ENCODE measurements around the gene PPFIA2.

PPFIA2 gene

GRCh38 chr12:81759190-81760051, at the start of gene PPFIA2:
PPFIA2 (minus strand) TSS chr12:81759350.
- H3K4me3 ChIP-seq (ENCODE audit: low read depth, low read length): peak within 1 kb of the TSS; percentile 77
- peak within 1 kb of the TSS; percentile 92 for H2AFZ ChIP-seq (ENCODE audit: low read length, unreplicated experiment)
- no peaks in the 10 kb centered on the region for H3K4me1 ChIP-seq (ENCODE audit: control insufficient read depth, insufficient read depth, low read length, unreplicated experiment)
- H3K79me2 ChIP-seq (ENCODE audit: control insufficient read depth, insufficient read depth, low read length, unreplicated experiment): no peaks in the 10 kb centered on the region
- no peaks in the 10 kb centered on the region for H3K36me3 ChIP-seq (ENCODE audit: insufficient read depth, low read length)
- H3K27me3 ChIP-seq (ENCODE audit: insufficient read depth, low read length): peaks cover 32% of the 10 kb centered on the region
- no peak within 1 kb of the TSS for H3K27ac ChIP-seq (ENCODE audit: low read depth, low read length)

DNA sequence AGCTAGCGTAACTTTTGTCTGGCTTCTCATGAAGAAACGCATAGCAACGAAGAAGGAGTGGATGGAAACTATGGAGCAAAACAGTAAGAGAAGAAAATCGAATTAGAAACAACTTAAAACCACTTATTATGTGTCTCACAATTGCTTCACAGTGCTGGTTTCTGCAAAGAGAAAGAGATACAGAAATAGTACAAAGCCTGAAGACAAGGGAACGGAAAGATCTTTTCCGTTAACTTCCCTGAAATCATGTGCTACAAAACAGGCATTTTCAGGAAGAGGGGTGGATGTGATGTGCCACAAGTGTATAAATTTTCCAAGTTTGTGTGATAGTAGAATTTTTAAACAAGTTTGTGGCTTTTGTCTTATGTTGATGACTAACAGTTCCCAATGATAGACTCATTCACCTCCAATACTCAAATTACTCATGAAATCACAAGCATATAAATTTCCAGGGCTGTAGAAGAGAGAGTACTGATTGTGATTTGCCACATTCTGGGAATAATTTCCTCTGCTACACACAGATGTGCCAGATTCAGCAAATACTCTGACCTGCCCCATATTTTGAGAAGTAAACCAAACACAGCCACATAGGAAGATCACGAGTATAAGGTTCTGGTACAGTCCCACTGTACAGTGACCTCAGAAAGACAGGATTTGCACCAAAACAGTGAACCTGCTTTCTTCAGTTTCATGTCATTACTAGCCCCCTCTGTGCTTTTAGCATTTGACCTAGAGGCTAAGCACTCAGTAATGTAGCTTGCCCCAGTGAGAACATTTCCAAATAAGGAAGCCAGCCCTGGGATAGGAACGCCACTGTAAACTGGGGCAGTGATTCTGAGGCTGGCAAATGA, 41.4 kb upstream of the PPFIA2 start:
- Histone ChIP-seq H3K4me1 (ENCODE audit: control insufficient read depth, insufficient read depth, low read length, unreplicated experiment) (no peaks in the 10 kb centered on the region), H3K4me3 (ENCODE audit: low read depth, low read length) (no peak overlapping the region), H3K27me3 (ENCODE audit: insufficient read depth, low read length) (peaks cover 4% of the 10 kb centered on the region; the same call in 1 of the 2 replicates), H3K79me2 (ENCODE audit: control insufficient read depth, insufficient read depth, low read length, unreplicated experiment) (no peaks in the 10 kb centered on the region), H2AFZ (ENCODE audit: low read length, unreplicated experiment) (peak overlapping the region; percentile 6), H3K27ac (ENCODE audit: low read depth, low read length) (peak overlapping the region; percentile 43), H3K36me3 (ENCODE audit: insufficient read depth, low read length) (no peaks in the 10 kb centered on the region)

DNA sequence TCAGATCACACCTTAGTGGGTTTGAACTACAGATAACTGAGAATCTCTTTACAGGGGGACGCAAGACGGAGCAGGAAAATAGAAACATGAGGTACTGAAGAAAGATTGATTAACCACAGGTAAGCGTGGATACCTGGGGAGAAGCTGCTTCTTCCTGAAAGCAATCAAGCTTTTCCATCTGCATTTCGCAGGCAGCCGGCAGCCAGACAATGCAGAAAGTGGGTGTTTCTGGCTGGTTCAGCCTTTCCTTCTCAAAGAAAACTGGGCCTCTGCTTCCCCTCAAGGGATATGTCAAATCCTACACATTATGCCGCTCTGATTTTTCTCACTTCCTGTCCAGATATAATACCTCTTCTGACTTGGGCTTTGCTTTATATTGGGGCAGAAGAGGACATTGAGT, 39.1 kb upstream of the PPFIA2 start:
- H3K27ac ChIP-seq (ENCODE audit: low read depth, low read length): no peak overlapping the region
- no peaks in the 10 kb centered on the region for H3K36me3 ChIP-seq (ENCODE audit: insufficient read depth, low read length)
- peaks cover 4% of the 10 kb centered on the region; the same call in 1 of the 2 replicates for H3K27me3 ChIP-seq (ENCODE audit: insufficient read depth, low read length)
- H3K4me3 ChIP-seq (ENCODE audit: low read depth, low read length): no peak overlapping the region
- H2AFZ ChIP-seq (ENCODE audit: low read length, unreplicated experiment): no peak overlapping the region
- no peaks in the 10 kb centered on the region for H3K4me1 ChIP-seq (ENCODE audit: control insufficient read depth, insufficient read depth, low read length, unreplicated experiment)
- H3K79me2 ChIP-seq (ENCODE audit: control insufficient read depth, insufficient read depth, low read length, unreplicated experiment): no peaks in the 10 kb centered on the region

- Histone ChIP-seq H3K27ac (ENCODE audit: low read depth, low read length) (no peak overlapping the region), H3K4me3 (ENCODE audit: low read depth, low read length) (no peak overlapping the region), H3K79me2 (ENCODE audit: control insufficient read depth, insufficient read depth, low read length, unreplicated experiment) (no peaks in the 10 kb centered on the region), H2AFZ (ENCODE audit: low read length, unreplicated experiment) (no peak overlapping the region), H3K4me1 (ENCODE audit: control insufficient read depth, insufficient read depth, low read length, unreplicated experiment) (no peaks in the 10 kb centered on the region), H3K27me3 (ENCODE audit: insufficient read depth, low read length) (peaks cover 4% of the 10 kb centered on the region; the same call in 1 of the 2 replicates), H3K36me3 (ENCODE audit: insufficient read depth, low read length) (no peaks in the 10 kb centered on the region)
Measured at GRCh38 chr12:81797100-81797499, 38.0 kb upstream of the PPFIA2 start.

DNA sequence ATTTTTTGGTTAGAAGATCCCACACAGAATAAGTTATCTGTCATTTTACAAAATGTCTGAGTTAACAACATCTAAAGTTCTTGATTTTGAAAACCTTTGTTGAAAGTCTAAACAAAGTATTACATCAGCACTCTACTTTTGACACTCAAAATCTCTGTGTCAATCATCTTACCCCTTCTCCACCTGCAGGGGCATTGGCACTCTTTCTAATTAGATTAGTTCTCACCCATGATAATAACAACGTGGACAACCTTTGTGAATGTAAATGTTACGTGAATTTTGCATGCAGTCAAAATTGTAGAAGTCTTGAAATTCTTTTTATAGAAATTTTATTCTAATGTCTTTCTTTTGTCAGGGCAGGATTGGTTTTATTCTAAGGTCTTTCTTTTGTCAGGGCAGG, 33.5 kb upstream of the PPFIA2 start:
- Histone ChIP-seq H3K36me3 (ENCODE audit: insufficient read depth, low read length) (no peaks in the 10 kb centered on the region), H3K27me3 (ENCODE audit: insufficient read depth, low read length) (no peaks in the 10 kb centered on the region), H3K4me3 (ENCODE audit: low read depth, low read length) (no peak overlapping the region), H2AFZ (ENCODE audit: low read length, unreplicated experiment) (no peak overlapping the region), H3K79me2 (ENCODE audit: control insufficient read depth, insufficient read depth, low read length, unreplicated experiment) (no peaks in the 10 kb centered on the region), H3K4me1 (ENCODE audit: control insufficient read depth, insufficient read depth, low read length, unreplicated experiment) (no peaks in the 10 kb centered on the region), H3K27ac (ENCODE audit: low read depth, low read length) (no peak overlapping the region)

- Histone ChIP-seq H3K36me3 (ENCODE audit: insufficient read depth, low read length) (no peaks in the 10 kb centered on the region), H2AFZ (ENCODE audit: low read length, unreplicated experiment) (no peak overlapping the region), H3K27ac (ENCODE audit: low read depth, low read length) (no peak overlapping the region), H3K27me3 (ENCODE audit: insufficient read depth, low read length) (no peaks in the 10 kb centered on the region), H3K4me3 (ENCODE audit: low read depth, low read length) (no peak overlapping the region), H3K4me1 (ENCODE audit: control insufficient read depth, insufficient read depth, low read length, unreplicated experiment) (no peaks in the 10 kb centered on the region), H3K79me2 (ENCODE audit: control insufficient read depth, insufficient read depth, low read length, unreplicated experiment) (no peaks in the 10 kb centered on the region)
Measured at GRCh38 chr12:81779216-81779615, 20.1 kb upstream of the PPFIA2 start.

GRCh38 chr12:81778719-81779118, 19.6 kb upstream of the PPFIA2 start:
- Histone ChIP-seq H3K4me1 (ENCODE audit: control insufficient read depth, insufficient read depth, low read length, unreplicated experiment) (no peaks in the 10 kb centered on the region), H3K79me2 (ENCODE audit: control insufficient read depth, insufficient read depth, low read length, unreplicated experiment) (no peaks in the 10 kb centered on the region), H3K36me3 (ENCODE audit: insufficient read depth, low read length) (no peaks in the 10 kb centered on the region), H3K27ac (ENCODE audit: low read depth, low read length) (no peak overlapping the region), H3K27me3 (ENCODE audit: insufficient read depth, low read length) (no peaks in the 10 kb centered on the region), H3K4me3 (ENCODE audit: low read depth, low read length) (no peak overlapping the region), H2AFZ (ENCODE audit: low read length, unreplicated experiment) (no peak overlapping the region)

DNA sequence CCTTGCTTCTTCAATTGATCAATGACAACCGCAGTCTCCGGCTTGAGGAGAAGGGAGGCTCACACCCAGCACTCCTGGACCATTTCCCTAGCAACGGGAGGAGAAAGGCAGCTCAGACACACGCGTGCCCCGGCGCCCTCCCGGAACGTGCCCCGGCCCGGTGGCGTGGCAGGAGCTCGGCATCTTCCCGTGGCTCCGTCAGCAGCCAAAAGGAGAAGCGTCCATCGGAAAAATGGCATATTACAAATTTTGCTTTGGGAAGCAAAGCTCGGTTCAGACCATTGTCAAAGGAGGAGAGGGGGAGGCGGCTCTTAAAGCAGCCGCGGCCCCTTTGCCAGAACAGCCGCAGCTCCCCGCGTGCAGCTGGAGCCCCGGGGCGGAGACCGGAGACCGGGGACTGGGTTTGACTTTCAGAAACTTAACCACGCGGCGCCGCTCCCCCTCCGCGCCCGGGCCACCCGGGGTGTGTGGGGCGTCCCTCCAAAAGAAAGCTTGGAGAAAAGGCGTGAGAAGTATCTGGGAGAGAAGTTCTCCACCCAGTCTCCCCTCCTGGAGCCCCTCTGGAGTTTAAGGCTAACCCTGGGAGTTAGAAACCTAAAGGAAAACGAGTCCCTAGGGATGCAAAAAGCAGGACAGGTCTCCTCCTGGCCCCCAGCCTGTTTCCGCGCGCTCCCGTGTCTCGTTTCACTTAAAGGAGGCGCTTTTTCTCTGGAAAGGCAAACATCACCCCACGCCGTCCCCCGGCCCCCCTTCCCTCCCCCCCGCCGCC, 545 bp downstream of the PPFIA2 start:
- Histone ChIP-seq H3K27ac (ENCODE audit: low read depth, low read length) (no peak overlapping the region), H3K79me2 (ENCODE audit: control insufficient read depth, insufficient read depth, low read length, unreplicated experiment) (no peaks in the 10 kb centered on the region), H3K27me3 (ENCODE audit: insufficient read depth, low read length) (peaks cover 32% of the 10 kb centered on the region), H3K4me1 (ENCODE audit: control insufficient read depth, insufficient read depth, low read length, unreplicated experiment) (no peaks in the 10 kb centered on the region), H2AFZ (ENCODE audit: low read length, unreplicated experiment) (peak overlapping the region; percentile 92), H3K4me3 (ENCODE audit: low read depth, low read length) (peak overlapping the region; percentile 77), H3K36me3 (ENCODE audit: insufficient read depth, low read length) (no peaks in the 10 kb centered on the region)

DNA sequence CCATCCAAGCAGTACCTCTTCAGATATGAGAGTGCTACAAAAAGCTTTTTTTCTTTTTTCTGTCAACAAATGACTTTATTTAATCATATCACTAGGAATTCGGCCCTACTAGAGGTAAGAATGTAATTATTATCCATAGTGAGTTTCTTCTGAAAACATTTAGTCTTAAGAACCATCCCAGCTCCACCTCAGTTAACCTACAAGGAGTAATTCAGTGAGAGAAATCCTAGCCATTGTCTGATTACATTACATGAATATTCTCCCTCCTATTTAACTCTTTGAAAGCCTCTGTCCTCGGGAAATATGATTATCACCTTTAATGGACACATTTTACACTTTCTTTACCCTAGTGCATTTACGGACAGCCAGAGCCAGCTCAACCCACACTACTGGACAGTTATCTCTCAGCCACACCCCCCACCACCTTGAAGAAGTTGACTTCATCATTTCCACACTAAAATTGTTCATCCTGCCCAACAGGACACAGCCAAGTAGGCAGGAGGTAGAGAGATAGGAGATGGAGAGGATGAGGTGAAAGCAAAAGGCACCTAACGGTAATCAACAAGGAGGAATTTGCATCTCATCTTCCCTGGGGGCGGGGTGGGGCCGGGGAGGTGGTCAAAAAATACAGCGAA, 1.3 kb downstream of the PPFIA2 start:
- H3K4me3 ChIP-seq (ENCODE audit: low read depth, low read length): peak overlapping the region; percentile 77
- H3K27ac ChIP-seq (ENCODE audit: low read depth, low read length): no peak overlapping the region
- peaks cover 32% of the 10 kb centered on the region for H3K27me3 ChIP-seq (ENCODE audit: insufficient read depth, low read length)
- H3K4me1 ChIP-seq (ENCODE audit: control insufficient read depth, insufficient read depth, low read length, unreplicated experiment): no peaks in the 10 kb centered on the region
- no peaks in the 10 kb centered on the region for H3K79me2 ChIP-seq (ENCODE audit: control insufficient read depth, insufficient read depth, low read length, unreplicated experiment)
- H2AFZ ChIP-seq (ENCODE audit: low read length, unreplicated experiment): peak overlapping the region; percentile 92
- H3K36me3 ChIP-seq (ENCODE audit: insufficient read depth, low read length): no peaks in the 10 kb centered on the region

DNA sequence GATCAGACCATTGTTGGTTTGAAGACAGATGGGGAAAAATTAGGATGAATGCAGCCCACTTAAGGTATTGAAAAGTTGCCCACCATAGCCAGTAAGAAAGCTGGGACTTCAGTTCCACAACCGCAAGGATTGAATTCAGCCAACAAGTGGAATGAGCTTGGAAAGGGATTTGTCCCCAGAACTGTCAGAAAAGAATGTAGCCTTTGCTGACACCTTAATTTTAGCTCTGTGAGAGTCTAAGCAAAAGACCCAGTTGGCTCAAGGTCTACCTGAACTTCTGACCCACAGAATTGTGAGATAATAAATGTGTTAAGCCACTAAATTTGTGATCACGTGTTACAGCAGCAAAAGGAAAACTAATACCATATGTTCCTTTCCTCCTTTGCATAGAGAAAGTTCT, 29.4 kb downstream of the PPFIA2 start:
- Histone ChIP-seq H3K4me3 (ENCODE audit: low read depth, low read length) (no peak overlapping the region), H3K27me3 (ENCODE audit: insufficient read depth, low read length) (no peaks in the 10 kb centered on the region), H2AFZ (ENCODE audit: low read length, unreplicated experiment) (no peak overlapping the region), H3K36me3 (ENCODE audit: insufficient read depth, low read length) (no peaks in the 10 kb centered on the region), H3K79me2 (ENCODE audit: control insufficient read depth, insufficient read depth, low read length, unreplicated experiment) (no peaks in the 10 kb centered on the region), H3K27ac (ENCODE audit: low read depth, low read length) (no peak overlapping the region), H3K4me1 (ENCODE audit: control insufficient read depth, insufficient read depth, low read length, unreplicated experiment) (no peaks in the 10 kb centered on the region)

Data from ACC112 (cell line).